Activated CD4-positive, alpha-beta T cell treated with anti-CD3 and anti-CD28 coated beads, Interleukin-2, amount 50 U/mL, for 24 hours (primary cell): Measurements from ENCODE around the gene RIPOR3.
"Not testable (repeated sequence)": the region's sequence is repeated elsewhere in the genome, so short reads cannot be mapped to it uniquely, and the experiment has no call there.

Source experiments
- DNase-seq, 2 donors: peaks; one replicate each; pipeline ENCODE4 v3.0.0-alpha.2; 2020; ENCODE audit warnings: low read depth in 1 of 2, low spot score in 1 of 2

RIPOR3 gene

GRCh38 chr20:50680105-50680960 is 11.0 kb downstream of the RIPOR3 start:
- no peak for DNase-seq

- no peak for DNase-seq
These were observed 11.6 kb downstream of the RIPOR3 start for GRCh38 chr20:50679753-50680104.

- DNase-seq, result no peak
These were observed 13.0 kb downstream of the RIPOR3 start for GRCh38 chr20:50678169-50678898.

GRCh38 chr20:50676858-50677257 is 14.5 kb downstream of the RIPOR3 start:
- no peak for DNase-seq

- not testable (repeated sequence) for DNase-seq
These were observed 15.0 kb downstream of the RIPOR3 start for GRCh38 chr20:50676377-50676731.

GRCh38 chr20:50675671-50676376 is 15.5 kb downstream of the RIPOR3 start:
- no peak for DNase-seq

GRCh38 chr20:50674138-50674825 is 17.1 kb downstream of the RIPOR3 start:
- DNase-seq, result no peak

- no peak for DNase-seq
These were observed 17.7 kb downstream of the RIPOR3 start for GRCh38 chr20:50673466-50674137.

GRCh38 chr20:50673146-50673465 is 18.2 kb downstream of the RIPOR3 start:
- no peak for DNase-seq

GRCh38 chr20:50672400-50673145 is 18.8 kb downstream of the RIPOR3 start:
- DNase-seq, result no peak

GRCh38 chr20:50671626-50672025 is 19.7 kb downstream of the RIPOR3 start:
- no peak for DNase-seq

GRCh38 chr20:50671010-50671409 is 20.3 kb downstream of the RIPOR3 start:
- not testable (repeated sequence) for DNase-seq

- DNase-seq, result no peak
These were observed 21.0 kb downstream of the RIPOR3 start for GRCh38 chr20:50670126-50670862.

- DNase-seq, result no peak
These were observed 22.5 kb downstream of the RIPOR3 start for GRCh38 chr20:50668798-50669197.

- no peak for DNase-seq
These were observed 23.0 kb downstream of the RIPOR3 start for GRCh38 chr20:50668326-50668725.

- DNase-seq, result no peak
These were observed 24.5 kb downstream of the RIPOR3 start for GRCh38 chr20:50666709-50667298.

GRCh38 chr20:50664254-50664653 is 27.1 kb downstream of the RIPOR3 start:
- DNase-seq, result no peak

GRCh38 chr20:50663095-50663821 is 28.1 kb downstream of the RIPOR3 start:
- no peak for DNase-seq
